ENCODE measurements around the gene GSDME.
A peak's percentile ranks its signal among the peaks of the same experiment; 100 is the strongest.

GSDME gene

DNA sequence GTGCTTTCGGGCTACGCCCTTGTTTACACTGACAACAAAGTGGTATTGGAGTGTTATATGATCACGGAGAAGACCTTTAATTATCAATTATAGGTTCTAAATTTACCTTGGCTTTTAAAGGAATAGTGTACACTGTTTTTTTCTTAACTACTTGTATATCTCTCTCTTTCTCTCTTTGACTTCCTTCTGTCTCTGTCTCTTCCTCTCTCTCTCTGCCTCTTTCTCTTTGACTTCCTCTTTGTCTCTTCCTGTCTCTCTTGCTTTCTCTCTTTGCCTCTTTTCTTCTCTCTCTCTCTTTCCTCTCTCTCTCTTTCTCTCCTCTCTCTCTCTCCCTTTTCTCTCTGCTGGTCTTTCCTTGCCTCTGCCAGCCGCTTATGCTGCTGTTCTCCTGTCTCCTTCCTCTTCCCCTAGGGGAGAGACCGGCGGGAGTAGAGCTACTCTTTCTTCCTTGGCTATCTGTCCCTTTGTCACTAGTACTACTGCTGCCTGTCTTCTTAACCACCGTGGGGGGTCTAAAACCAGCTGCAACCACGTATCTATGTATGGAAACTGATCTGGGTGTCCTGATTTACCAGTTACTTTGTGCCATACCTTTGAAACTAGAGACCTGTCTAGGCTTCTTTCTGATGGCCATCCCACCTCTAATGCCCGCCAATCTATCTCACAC, 36.9 kb upstream of the GSDME start:
- H3K4me2 ChIP-seq, result no peak overlapping the region
- no peaks in the 10 kb centered on the region for H3K79me2 ChIP-seq (ENCODE audit: insufficient read depth, low read depth)
- H3K27ac ChIP-seq, result no peak overlapping the region
- TF ChIP-seq, protein P1, sequence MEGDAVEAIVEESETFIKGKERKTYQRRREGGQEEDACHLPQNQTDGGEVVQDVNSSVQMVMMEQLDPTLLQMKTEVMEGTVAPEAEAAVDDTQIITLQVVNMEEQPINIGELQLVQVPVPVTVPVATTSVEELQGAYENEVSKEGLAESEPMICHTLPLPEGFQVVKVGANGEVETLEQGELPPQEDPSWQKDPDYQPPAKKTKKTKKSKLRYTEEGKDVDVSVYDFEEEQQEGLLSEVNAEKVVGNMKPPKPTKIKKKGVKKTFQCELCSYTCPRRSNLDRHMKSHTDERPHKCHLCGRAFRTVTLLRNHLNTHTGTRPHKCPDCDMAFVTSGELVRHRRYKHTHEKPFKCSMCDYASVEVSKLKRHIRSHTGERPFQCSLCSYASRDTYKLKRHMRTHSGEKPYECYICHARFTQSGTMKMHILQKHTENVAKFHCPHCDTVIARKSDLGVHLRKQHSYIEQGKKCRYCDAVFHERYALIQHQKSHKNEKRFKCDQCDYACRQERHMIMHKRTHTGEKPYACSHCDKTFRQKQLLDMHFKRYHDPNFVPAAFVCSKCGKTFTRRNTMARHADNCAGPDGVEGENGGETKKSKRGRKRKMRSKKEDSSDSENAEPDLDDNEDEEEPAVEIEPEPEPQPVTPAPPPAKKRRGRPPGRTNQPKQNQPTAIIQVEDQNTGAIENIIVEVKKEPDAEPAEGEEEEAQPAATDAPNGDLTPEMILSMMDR (conservative IDR thresholded peaks at IDR 0.05; ENCODE audit: low read depth, low read length), result no peak
- no peaks in the 10 kb centered on the region for H3K36me3 ChIP-seq (ENCODE audit: insufficient read depth)
- no peak overlapping the region for H3K9ac ChIP-seq
- no peaks in the 10 kb centered on the region for H3K27me3 ChIP-seq (ENCODE audit: insufficient read depth, low read depth)
- no peak overlapping the region for H3K4me3 ChIP-seq (IDR thresholded peaks at IDR 0.05; ENCODE audit: insufficient read depth, low read depth, low read length)
- no peak overlapping the region for H2AFZ ChIP-seq (ENCODE audit: low read depth)
- H3K4me1 ChIP-seq (ENCODE audit: low read depth, poor library complexity, severe bottlenecking), result no peaks in the 10 kb centered on the region
- no peaks in the 10 kb centered on the region for H4K20me1 ChIP-seq (ENCODE audit: insufficient read depth)

DNA sequence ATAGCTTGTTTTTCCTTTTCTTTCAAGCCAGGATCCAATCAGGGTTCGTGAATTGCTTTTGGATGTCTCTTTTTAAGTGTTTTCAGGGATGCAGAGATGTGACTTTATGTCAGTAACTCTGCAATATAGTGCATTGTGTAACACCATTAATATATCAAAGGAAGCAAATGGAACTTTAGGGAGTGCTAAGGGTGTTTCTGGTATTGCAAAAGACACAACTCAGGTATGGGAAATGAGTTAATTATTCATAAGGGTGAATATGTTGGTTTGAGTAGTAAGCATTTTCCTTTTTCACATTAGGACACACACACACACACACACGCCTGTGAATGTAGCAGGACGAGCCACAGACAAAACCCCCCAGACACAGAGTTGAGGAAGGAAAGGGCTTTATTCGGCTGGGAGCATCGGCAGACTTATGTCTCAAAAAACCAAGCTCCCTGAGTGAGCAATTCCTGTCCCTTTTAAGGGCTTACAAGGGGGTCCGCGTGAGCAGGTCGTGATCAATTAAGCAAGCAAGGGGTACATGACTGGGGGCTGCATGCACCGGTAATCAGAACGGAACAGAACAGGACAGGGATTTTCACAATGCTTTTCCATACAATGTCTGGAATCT, 31.8 kb upstream of the GSDME start:
- H3K4me2 ChIP-seq, result no peak overlapping the region
- no peaks in the 10 kb centered on the region for H3K27me3 ChIP-seq (ENCODE audit: insufficient read depth, low read depth)

DNA sequence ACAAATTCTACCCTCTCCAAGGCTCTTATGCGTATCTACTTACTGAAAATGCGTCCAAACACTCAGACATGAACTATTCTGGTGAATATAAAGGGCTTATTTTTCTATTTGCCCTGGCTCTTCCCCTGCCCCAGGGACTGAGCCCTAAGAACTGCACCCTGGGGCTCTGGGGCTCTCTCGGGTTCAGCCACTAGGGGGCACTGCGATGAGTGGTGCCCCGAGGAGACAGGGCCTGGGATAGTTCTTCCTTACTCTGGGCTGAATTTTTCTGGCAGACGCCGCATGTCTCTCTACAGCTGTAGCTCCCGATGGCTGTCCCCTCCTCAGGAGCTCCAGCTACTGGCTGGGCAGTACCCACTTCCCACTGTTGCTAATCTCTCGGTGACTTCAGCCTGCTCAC, 30.8 kb upstream of the GSDME start:
- no peak overlapping the region for H2AFZ ChIP-seq (ENCODE audit: low read depth)
- H4K20me1 ChIP-seq (ENCODE audit: insufficient read depth), result no peaks in the 10 kb centered on the region
- no peaks in the 10 kb centered on the region for H3K27me3 ChIP-seq (ENCODE audit: insufficient read depth, low read depth)
- no peak overlapping the region for H3K4me2 ChIP-seq
- TF ChIP-seq, protein P1 (conservative IDR thresholded peaks at IDR 0.05; ENCODE audit: low read depth, low read length), result peak; percentile 67
- no peaks in the 10 kb centered on the region for H3K36me3 ChIP-seq (ENCODE audit: insufficient read depth)
- no peaks in the 10 kb centered on the region for H3K79me2 ChIP-seq (ENCODE audit: insufficient read depth, low read depth)
- H3K4me3 ChIP-seq (IDR thresholded peaks at IDR 0.05; ENCODE audit: insufficient read depth, low read depth, low read length), result no peak overlapping the region
- H3K9ac ChIP-seq, result no peak overlapping the region
- no peaks in the 10 kb centered on the region for H3K4me1 ChIP-seq (ENCODE audit: low read depth, poor library complexity, severe bottlenecking)
- no peak overlapping the region for H3K27ac ChIP-seq

More for the DNA sequence above, 31.8 kb upstream of the GSDME start:
- no peak overlapping the region for H3K4me3 ChIP-seq (IDR thresholded peaks at IDR 0.05; ENCODE audit: insufficient read depth, low read depth, low read length)
- H3K79me2 ChIP-seq (ENCODE audit: insufficient read depth, low read depth), result no peaks in the 10 kb centered on the region
- no peak overlapping the region for H3K27ac ChIP-seq
- H3K9ac ChIP-seq, result no peak overlapping the region
- TF ChIP-seq, protein P1 (conservative IDR thresholded peaks at IDR 0.05; ENCODE audit: low read depth, low read length), result no peak
- H3K36me3 ChIP-seq (ENCODE audit: insufficient read depth), result no peaks in the 10 kb centered on the region
- no peaks in the 10 kb centered on the region for H3K4me1 ChIP-seq (ENCODE audit: low read depth, poor library complexity, severe bottlenecking)
- H2AFZ ChIP-seq (ENCODE audit: low read depth), result no peak overlapping the region
- H4K20me1 ChIP-seq (ENCODE audit: insufficient read depth), result no peaks in the 10 kb centered on the region

DNA sequence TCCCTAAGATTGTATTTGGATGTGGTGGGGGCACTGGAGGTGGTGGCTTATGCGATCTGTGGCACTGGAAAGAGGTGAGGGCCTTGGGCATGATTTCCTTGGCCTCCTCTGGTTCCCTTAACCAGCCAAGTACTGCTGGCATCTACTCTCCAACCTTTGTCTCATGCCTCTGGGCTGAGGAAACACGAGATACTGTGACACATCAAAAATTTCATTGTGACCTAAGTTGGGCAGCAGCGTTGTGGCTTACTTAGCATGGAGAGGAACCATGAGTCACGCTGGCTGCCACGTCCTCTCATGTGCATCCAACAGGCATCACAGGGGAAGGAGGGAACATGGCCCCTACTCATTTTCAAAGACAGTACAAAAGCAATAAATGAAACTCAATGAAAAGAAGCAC, 29.7 kb upstream of the GSDME start:
- Histone ChIP-seq H4K20me1 (ENCODE audit: insufficient read depth) (no peaks in the 10 kb centered on the region), H3K4me1 (ENCODE audit: low read depth, poor library complexity, severe bottlenecking) (no peaks in the 10 kb centered on the region), H3K27me3 (ENCODE audit: insufficient read depth, low read depth) (no peaks in the 10 kb centered on the region), H3K79me2 (ENCODE audit: insufficient read depth, low read depth) (no peaks in the 10 kb centered on the region), H3K27ac (no peak overlapping the region), H3K4me3 (IDR thresholded peaks at IDR 0.05; ENCODE audit: insufficient read depth, low read depth, low read length) (no peak overlapping the region), H3K9ac (no peak overlapping the region), H3K36me3 (ENCODE audit: insufficient read depth) (no peaks in the 10 kb centered on the region), H2AFZ (ENCODE audit: low read depth) (no peak overlapping the region), H3K4me2 (no peak overlapping the region)
- TF ChIP-seq, protein P1 (conservative IDR thresholded peaks at IDR 0.05; ENCODE audit: low read depth, low read length), result no peak

Measured in KMS-11 (cell line).